Kidney (tissue), 14 donors: ENCODE data around the gene KLF2. TPM values are rescaled to one million over a fixed set of nuclear protein-coding genes. Genes with fewer than 3 reads are reported as not detected.

ENCODE experiments used
- DNase-seq, 5 donors: peaks; one replicate each; pipeline ENCODE4 v3.0.0-alpha.2; 2013 to 2020
- FAIRE-seq: peaks from 2 replicates; lab custom pipeline; 2012; peaks lifted over from hg19 to GRCh38; lab: Jason Lieb, UNC
- H3K27ac ChIP-seq, 2 donors: one replicate each; pipeline ENCODE4 v1.7.0; 2013; ENCODE audit warnings: low read depth in 2 of 2, low read length in 2 of 2, inconsistent platforms in 1 of 2
- H3K27me3 ChIP-seq: one replicate; pipeline ENCODE4 v1.7.1; 2013; ENCODE audit warnings: low read length, inconsistent platforms; ENCODE audit not compliant: control insufficient read depth, insufficient read depth
- H3K36me3 ChIP-seq, 3 donors: one replicate each; pipeline versions ENCODE4 v1.7.0 to v1.7.1; 2013; ENCODE audit warnings: low read length in 3 of 3, control low read depth in 1 of 3, inconsistent platforms in 1 of 3; ENCODE audit not compliant: insufficient read depth in 3 of 3, control insufficient read depth in 2 of 3
- H3K4me1 ChIP-seq, 3 donors: one replicate each; pipeline versions ENCODE4 v1.7.0 to v1.7.1; 2013; ENCODE audit warnings: low read length in 3 of 3, inconsistent platforms in 1 of 3, low read depth in 1 of 3; ENCODE audit not compliant: control insufficient read depth in 2 of 3, insufficient read depth in 2 of 3
- H3K4me3 ChIP-seq, 3 donors: one replicate each; pipeline versions ENCODE4 v1.7.0 to v1.8.1; 2013; ENCODE audit warnings: low read length in 3 of 3, control low read depth in 1 of 3, inconsistent platforms in 1 of 3
- H3K9ac ChIP-seq, 3 donors: one replicate each; pipeline versions ENCODE4 v1.7.0 to v1.7.1; 2013; ENCODE audit warnings: low read length in 3 of 3, control low read depth in 1 of 3, inconsistent platforms in 1 of 3
- H3K9me3 ChIP-seq, 3 donors: one replicate each; pipeline versions ENCODE4 v1.7.0 to v1.7.1; 2013; ENCODE audit warnings: low read length in 3 of 3, control low read depth in 1 of 3, inconsistent platforms in 1 of 3; ENCODE audit not compliant: control insufficient read depth in 2 of 3, insufficient read depth in 1 of 3
- intact Hi-C: fragments of 100-400 bp; cut with DNase I; formaldehyde crosslinking; loops from one replicate; pipeline ENCODE4 v1.11.1; 2022
- polyA plus RNA-seq: library from polyadenylated mRNA; stranded (reverse); fragments of 350-450 nt; fragmentation: Illumina TruSeq; extraction: RNeasy Lipid Tissue Mini Kit (QIAGEN cat#74804); gene quantifications from one replicate; pipeline ENCODE4 v1.2.3, GENCODE V29; 2014; ENCODE audit warnings: low read depth, low replicate concordance; ENCODE audit not compliant: insufficient read depth
- total RNA-seq: library from RNA; stranded (reverse); fragmentation: NEBNext Ultra II Directional; extraction: Animal tissue kit (Norgen Biotek cat#: 25700); gene quantifications from one replicate; pipeline ENCODE4 v1.2.1, GENCODE V29; 2021
- TF ChIP-seq, protein P1 (sequence below): IDR thresholded peaks from 3 replicates; pipeline ENCODE4 v1.5.1; 2012; ENCODE audit warnings: mild to moderate bottlenecking, moderate library complexity, borderline replicate concordance; ENCODE audit not compliant: insufficient read depth; ENCODE audit errors: extremely low read depth
- donor health status: control.
- donor health status: control.
- donor health status: control.
- donor health status: control.
- donor health status: control.
- donor health status: DM: yes; HTN: yes; CAD: no.
- donor health status: Normal renal cell carcinoma (clear cell type).

The KLF2 gene
- total and polyA plus RNA-seq, 2 donors from 2014 or later: 114 to 131 TPM

DNA sequence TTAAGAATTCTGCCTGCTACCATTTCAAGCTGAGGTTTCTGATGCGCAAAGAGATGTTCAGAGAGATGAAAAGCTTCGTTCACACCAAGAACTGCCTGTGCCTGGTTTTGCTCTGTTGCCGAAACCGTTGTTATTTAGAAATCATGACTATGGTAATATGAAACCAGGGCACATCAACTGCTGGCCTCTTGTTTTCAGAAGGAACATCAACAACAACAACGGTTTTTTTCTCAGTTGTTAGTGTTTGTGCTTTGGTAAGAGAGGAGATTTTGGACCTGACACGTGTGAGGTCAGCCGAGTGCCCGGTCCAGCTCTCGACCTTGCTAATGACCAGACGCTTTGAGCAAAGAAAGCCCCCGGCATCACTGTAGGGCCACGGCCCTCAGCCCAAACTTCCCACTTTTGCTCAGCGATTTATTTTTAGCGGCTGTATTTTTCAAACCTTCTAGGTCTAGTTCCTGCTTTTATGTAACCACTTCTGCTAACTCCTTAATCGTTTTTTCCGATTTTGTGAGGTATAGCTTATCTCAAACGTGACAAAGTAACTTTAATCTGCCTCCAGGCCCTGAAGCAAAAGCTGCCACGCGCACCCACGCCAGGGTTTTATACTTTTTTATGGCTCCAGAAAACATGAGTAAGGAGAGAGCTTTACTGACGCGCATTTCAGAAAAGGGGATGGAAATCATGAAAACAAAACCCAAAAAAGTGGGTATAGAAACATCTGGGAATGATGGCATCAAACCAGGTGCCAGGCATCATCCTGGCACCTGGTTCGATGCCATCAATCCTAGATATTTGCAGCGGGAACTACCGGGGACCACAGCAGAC, 42.0 kb downstream of the KLF2 start:
- FAIRE-seq (no peak), DNase-seq (peak in 2 of 5 donors; percentile 48 to 57)
- intact Hi-C loops: no loop called here
- TF ChIP-seq, protein P1, sequence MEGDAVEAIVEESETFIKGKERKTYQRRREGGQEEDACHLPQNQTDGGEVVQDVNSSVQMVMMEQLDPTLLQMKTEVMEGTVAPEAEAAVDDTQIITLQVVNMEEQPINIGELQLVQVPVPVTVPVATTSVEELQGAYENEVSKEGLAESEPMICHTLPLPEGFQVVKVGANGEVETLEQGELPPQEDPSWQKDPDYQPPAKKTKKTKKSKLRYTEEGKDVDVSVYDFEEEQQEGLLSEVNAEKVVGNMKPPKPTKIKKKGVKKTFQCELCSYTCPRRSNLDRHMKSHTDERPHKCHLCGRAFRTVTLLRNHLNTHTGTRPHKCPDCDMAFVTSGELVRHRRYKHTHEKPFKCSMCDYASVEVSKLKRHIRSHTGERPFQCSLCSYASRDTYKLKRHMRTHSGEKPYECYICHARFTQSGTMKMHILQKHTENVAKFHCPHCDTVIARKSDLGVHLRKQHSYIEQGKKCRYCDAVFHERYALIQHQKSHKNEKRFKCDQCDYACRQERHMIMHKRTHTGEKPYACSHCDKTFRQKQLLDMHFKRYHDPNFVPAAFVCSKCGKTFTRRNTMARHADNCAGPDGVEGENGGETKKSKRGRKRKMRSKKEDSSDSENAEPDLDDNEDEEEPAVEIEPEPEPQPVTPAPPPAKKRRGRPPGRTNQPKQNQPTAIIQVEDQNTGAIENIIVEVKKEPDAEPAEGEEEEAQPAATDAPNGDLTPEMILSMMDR: no peak
- peaks cover 0 to 3% (median 0%) of the 10 kb centered on the region in 3 donors for H3K36me3 ChIP-seq
- no peak overlapping the region for H3K9ac ChIP-seq
- no peaks in the 10 kb centered on the region for H3K27me3 ChIP-seq
- H3K4me3 ChIP-seq: no peak overlapping the region
- H3K27ac ChIP-seq: peak overlapping the region; percentile 9 to 56
- peaks cover 0 to 35% (median 28%) of the 10 kb centered on the region in 3 donors for H3K4me1 ChIP-seq
- H3K9me3 ChIP-seq: no peaks in the 10 kb centered on the region

DNA sequence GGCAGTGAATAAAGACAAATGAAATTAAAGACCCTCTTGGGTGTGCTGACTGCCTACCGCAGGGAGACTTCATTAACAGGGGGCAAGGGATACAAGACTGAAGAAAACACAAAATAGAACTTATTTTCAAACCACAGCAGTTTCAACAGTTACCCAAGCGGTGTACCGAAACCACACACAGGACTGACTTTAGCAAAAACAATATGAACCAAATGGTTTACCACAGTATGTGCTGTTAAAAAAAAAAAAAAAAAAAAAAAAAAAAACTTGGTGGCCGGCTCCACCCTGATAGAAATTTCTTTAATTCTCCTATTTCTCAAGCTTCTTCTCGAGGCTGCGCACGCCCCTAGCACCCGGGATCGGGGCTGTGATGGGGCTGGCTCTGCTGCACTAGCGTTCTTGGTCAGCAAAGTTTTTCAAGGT, 42.6 kb downstream of the KLF2 start:
- Histone ChIP-seq H3K27me3 (no peaks in the 10 kb centered on the region), H3K9me3 (no peaks in the 10 kb centered on the region), H3K9ac (no peak overlapping the region), H3K36me3 (peaks cover 0 to 3% (median 0%) of the 10 kb centered on the region in 3 donors), H3K27ac (peak overlapping the region in 1 of 2 donors; percentile 56), H3K4me1 (peaks cover 0 to 41% (median 34%) of the 10 kb centered on the region in 3 donors), H3K4me3 (no peak overlapping the region)
- FAIRE-seq (no peak), DNase-seq (peak in 1 of 5 donors; percentile 61)
- TF ChIP-seq, protein P1: no peak
- intact Hi-C loops: no loop called here

DNA sequence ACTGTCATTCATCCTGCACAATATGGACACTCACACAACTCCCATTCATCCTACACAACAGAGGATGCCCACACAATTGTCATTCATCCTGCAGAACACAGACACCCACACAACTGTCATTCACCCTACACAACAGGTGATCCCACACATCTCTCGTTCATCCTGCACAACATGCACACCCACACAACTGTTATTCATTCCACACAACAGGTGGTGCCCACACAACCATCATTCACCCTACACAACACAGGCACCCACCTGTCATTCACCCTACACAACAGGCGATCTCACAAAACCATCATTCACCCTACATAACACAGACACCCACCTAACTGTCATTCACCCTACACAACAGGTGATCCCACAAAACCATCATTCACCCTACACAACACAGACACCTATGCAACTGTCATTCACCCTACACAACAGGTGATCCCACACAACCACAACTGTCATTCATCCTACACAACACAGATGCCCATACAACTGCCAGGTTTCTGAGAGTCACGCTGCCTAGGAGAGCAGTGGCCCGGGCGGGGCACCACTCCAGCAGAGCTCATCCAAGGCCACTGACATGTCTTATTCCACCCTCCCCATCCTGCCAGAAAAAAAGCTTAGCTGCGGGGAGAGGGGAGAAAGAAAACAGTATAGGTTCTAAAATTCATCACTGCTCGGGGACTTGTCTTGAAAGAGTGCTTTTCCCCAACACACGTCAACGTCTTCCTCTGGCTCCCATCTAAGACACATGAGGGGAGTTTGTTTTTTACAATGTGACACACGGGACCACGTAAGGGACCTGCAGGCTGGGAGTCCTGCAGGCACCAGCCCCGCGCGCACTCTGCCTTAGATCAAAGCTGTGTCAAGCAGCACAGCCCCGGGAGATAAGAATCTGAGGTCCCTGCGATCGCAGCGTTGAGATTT, 44.0 kb downstream of the KLF2 start:
- intact Hi-C loops: no loop called here
- no peak overlapping the region for H3K27ac ChIP-seq
- FAIRE-seq: no peak

More for the DNA sequence above, 44.0 kb downstream of the KLF2 start:
- H3K9ac ChIP-seq: no peak overlapping the region
- no peaks in the 10 kb centered on the region for H3K27me3 ChIP-seq
- H3K9me3 ChIP-seq: no peaks in the 10 kb centered on the region
- H3K4me3 ChIP-seq: no peak overlapping the region
- TF ChIP-seq, protein P1: no peak
- H3K4me1 ChIP-seq: peaks cover 0 to 44% (median 33%) of the 10 kb centered on the region in 3 donors
- peaks cover 0 to 3% (median 0%) of the 10 kb centered on the region in 3 donors for H3K36me3 ChIP-seq
- peak in 1 of 5 donors; percentile 59 for DNase-seq
